A673 (cell line): ENCODE data around the gene PIGH.

Source experiments
- CTCF ChIP-seq: fragments of 300-800, 200-600 bp; sonication (generic); conservative IDR thresholded peaks from 2 replicates; pipeline ENCODE4 v1.5.1; 2017; ENCODE audit warnings: low read depth, mild to moderate bottlenecking, antibody characterized with exemption, low read length, moderate library complexity, mixed read lengths
- EZH2 ChIP-seq: fragments of 200-600 bp; sonication (generic); IDR thresholded peaks from 2 replicates; pipeline ENCODE4 v1.6.1; 2017; ENCODE audit warnings: borderline replicate concordance, low read depth, mild to moderate bottlenecking, mixed read lengths, antibody characterized with exemption, low read length; ENCODE audit not compliant: poor library complexity, severe bottlenecking

GRCh38 chr14:67573228-67574010 lies 26.6 kb downstream of the PIGH start:
- TF ChIP-seq CTCF: no peak
- TF ChIP-seq EZH2: no peak
